Measurements from ENCODE around the gene DPM2. TPM values are rescaled to one million over a fixed set of nuclear protein-coding genes. Genes with fewer than 3 reads are reported as not detected.
A peak's percentile ranks its signal among the peaks of the same experiment; 100 is the strongest.

The DPM2 gene
- total RNA-seq, 1 donor from 2014 or later, result 34.0 TPM

- no peak overlapping the region for H3K4me3 Mint-ChIP-seq (ENCODE audit: low read depth)
- no peak for TF ChIP-seq CTCF (IDR thresholded peaks at IDR 0.05; ENCODE audit: unreplicated experiment)
- H3K36me3 Mint-ChIP-seq (ENCODE audit: insufficient read depth), result peaks cover 11% of the 10 kb centered on the region
- H3K4me1 Mint-ChIP-seq (ENCODE audit: low read depth), result peaks cover 14% of the 10 kb centered on the region
- DNase-seq (ENCODE audit: low spot score, unreplicated experiment), result no peak
- no peaks in the 10 kb centered on the region for H3K9me3 Mint-ChIP-seq (ENCODE audit: low read depth)
- no peak overlapping the region for H3K27ac Mint-ChIP-seq
- H3K27me3 Mint-ChIP-seq, result no peaks in the 10 kb centered on the region
Observed at GRCh38 chr9:127945942-127946341, 8.3 kb upstream of the DPM2 start.

- Mint-ChIP-seq H3K9me3 (ENCODE audit: low read depth) (no peaks in the 10 kb centered on the region), H3K4me3 (ENCODE audit: low read depth) (no peak overlapping the region), H3K4me1 (ENCODE audit: low read depth) (peaks cover 9% of the 10 kb centered on the region), H3K27me3 (no peaks in the 10 kb centered on the region), H3K27ac (no peak overlapping the region), H3K36me3 (ENCODE audit: insufficient read depth) (peaks cover 12% of the 10 kb centered on the region)
- no peak for TF ChIP-seq CTCF (IDR thresholded peaks at IDR 0.05; ENCODE audit: unreplicated experiment)
- DNase-seq (ENCODE audit: low spot score, unreplicated experiment), result no peak
Observed at GRCh38 chr9:127945338-127945737, 7.7 kb upstream of the DPM2 start.

GRCh38 chr9:127944586-127945218 lies 7.0 kb upstream of the DPM2 start:
- peaks cover 7% of the 10 kb centered on the region for H3K4me1 Mint-ChIP-seq (ENCODE audit: low read depth)
- no peak overlapping the region for H3K27ac Mint-ChIP-seq
- no peak for TF ChIP-seq CTCF (IDR thresholded peaks at IDR 0.05; ENCODE audit: unreplicated experiment)
- H3K27me3 Mint-ChIP-seq, result no peaks in the 10 kb centered on the region
- no peak overlapping the region for H3K4me3 Mint-ChIP-seq (ENCODE audit: low read depth)
- H3K9me3 Mint-ChIP-seq (ENCODE audit: low read depth), result no peaks in the 10 kb centered on the region
- DNase-seq (ENCODE audit: low spot score, unreplicated experiment), result no peak
- peaks cover 13% of the 10 kb centered on the region for H3K36me3 Mint-ChIP-seq (ENCODE audit: insufficient read depth)

GRCh38 chr9:127943731-127944144 lies 6.1 kb upstream of the DPM2 start:
- H3K4me1 Mint-ChIP-seq (ENCODE audit: low read depth), result peaks cover 7% of the 10 kb centered on the region
- peak; percentile 58 for DNase-seq (ENCODE audit: low spot score, unreplicated experiment)
- no peaks in the 10 kb centered on the region for H3K9me3 Mint-ChIP-seq (ENCODE audit: low read depth)
- TF ChIP-seq CTCF (IDR thresholded peaks at IDR 0.05; ENCODE audit: unreplicated experiment), result peak; percentile 76
- H3K27me3 Mint-ChIP-seq, result no peaks in the 10 kb centered on the region
- H3K4me3 Mint-ChIP-seq (ENCODE audit: low read depth), result no peak overlapping the region
- peaks cover 13% of the 10 kb centered on the region for H3K36me3 Mint-ChIP-seq (ENCODE audit: insufficient read depth)
- H3K27ac Mint-ChIP-seq, result peak overlapping the region; percentile 64

GRCh38 chr9:127943011-127943662 lies 5.5 kb upstream of the DPM2 start:
- peaks cover 12% of the 10 kb centered on the region for H3K36me3 Mint-ChIP-seq (ENCODE audit: insufficient read depth)
- H3K4me3 Mint-ChIP-seq (ENCODE audit: low read depth), result no peak overlapping the region
- H3K4me1 Mint-ChIP-seq (ENCODE audit: low read depth), result peaks cover 7% of the 10 kb centered on the region
- DNase-seq (ENCODE audit: low spot score, unreplicated experiment), result no peak
- H3K27ac Mint-ChIP-seq, result no peak overlapping the region
- no peaks in the 10 kb centered on the region for H3K9me3 Mint-ChIP-seq (ENCODE audit: low read depth)
- H3K27me3 Mint-ChIP-seq, result no peaks in the 10 kb centered on the region
- no peak for TF ChIP-seq CTCF (IDR thresholded peaks at IDR 0.05; ENCODE audit: unreplicated experiment)

Measured in progenitor cell of endocrine pancreas (in vitro differentiated cells).